Natural killer cell (primary cell): ENCODE measurements around the gene SERPINE1. TPM values are rescaled to one million over a fixed set of nuclear protein-coding genes. Genes with fewer than 3 reads are reported as not detected.

Experiments used
- ATAC-seq, 3 donors: fragments of 150-1000 bp in 2 of 3; fragments of 200-7000 bp in 1 of 3; cut with Tn5 transposase; 1 replicate in 1 of 3; 2 replicates in 2 of 3; pipeline ENCODE4 v1.10.0; 2021; ENCODE audit warnings: mild to moderate bottlenecking in 2 of 3, moderate library complexity in 2 of 3
- DNase-seq, 2 donors: peaks; one replicate each; pipeline versions ENCODE4 v3.0.0 to v3.0.0-alpha.2; 2013 to 2021; ENCODE audit warnings: mixed read lengths in 1 of 2
- H3K27ac ChIP-seq: one replicate; pipeline ENCODE4 v1.5.1; 2013; ENCODE audit warnings: mild to moderate bottlenecking, low read length
- H3K27me3 ChIP-seq: one replicate; pipeline ENCODE4 v1.6.1; 2013; ENCODE audit warnings: low read length; ENCODE audit not compliant: control insufficient read depth, insufficient read depth
- H3K36me3 ChIP-seq: one replicate; pipeline ENCODE4 v1.6.1; 2013; ENCODE audit warnings: low read length; ENCODE audit not compliant: control insufficient read depth, insufficient read depth
- H3K4me1 ChIP-seq: one replicate; pipeline ENCODE4 v1.6.1; 2013; ENCODE audit warnings: low read length; ENCODE audit not compliant: control insufficient read depth, insufficient read depth
- H3K4me3 ChIP-seq: one replicate; pipeline ENCODE4 v1.5.1; 2013; ENCODE audit warnings: low read length
- H3K9me3 ChIP-seq: one replicate; pipeline ENCODE4 v1.6.1; 2013; ENCODE audit warnings: low read length; ENCODE audit not compliant: control insufficient read depth, insufficient read depth
- H3K27ac Mint-ChIP-seq, 2 donors: one replicate each; pipeline ENCODE4 v1.8.0; 2022; ENCODE audit warnings: mild to moderate bottlenecking in 2 of 2, mixed read lengths in 2 of 2, moderate library complexity in 1 of 2
- H3K27me3 Mint-ChIP-seq, 2 donors: one replicate each; pipeline ENCODE4 v1.8.0; 2022; ENCODE audit warnings: low read depth in 2 of 2, mixed read lengths in 2 of 2
- H3K36me3 Mint-ChIP-seq: one replicate; pipeline ENCODE4 v1.8.0; 2022; ENCODE audit warnings: mixed read lengths
- H3K4me1 Mint-ChIP-seq, 2 donors: one replicate each; pipeline ENCODE4 v1.8.0; 2022; ENCODE audit warnings: mixed read lengths in 2 of 2
- H3K4me3 Mint-ChIP-seq: one replicate; pipeline ENCODE4 v1.8.0; 2022; ENCODE audit warnings: mild to moderate bottlenecking, moderate library complexity, mixed read lengths
- H3K9me3 Mint-ChIP-seq, 2 donors: one replicate each; pipeline ENCODE4 v1.8.0; 2022; ENCODE audit warnings: mixed read lengths in 2 of 2
- CTCF ChIP-seq: fragments of 200-600 bp; IDR thresholded peaks from one replicate; pipeline ENCODE4 v1.8.0; 2022; ENCODE audit warnings: antibody characterized with exemption
- WGBS: methylation state at CpG from one replicate; pipeline ENCODE4 v1.1.7; 2013; ENCODE audit warnings: missing lambda C conversion rate; ENCODE audit not compliant: insufficient coverage; 5-methylcytosine and 5-hydroxymethylcytosine counted together
- intact Hi-C: fragments of 100-400 bp; cut with micrococcal nuclease; formaldehyde crosslinking; loops from one replicate; pipeline ENCODE4 v1.14.2; 2022
- total RNA-seq, 4 donors: library from RNA; stranded (reverse); fragments of 120-200 nt in 1 of 4; gene quantifications; one replicate each; pipeline versions ENCODE4 v1.2.3 to v1.2.4, GENCODE V29; 2013 to 2022

Gene SERPINE1
- total RNA-seq, 3 donors from 2014 or later (not counting 1 experiment from before 2014, with no cell fraction given) = 0.48 to 5.5 (median 1.1) TPM

- peak; percentile 92 for TF ChIP-seq CTCF
- 0% methylated on average over 13 of the region's 16 CpGs for WGBS
- Histone ChIP-seq H3K4me3 (no peak overlapping the region), H3K27me3 (no peaks in the 10 kb centered on the region), H3K27ac (peak overlapping the region; percentile 68), H3K36me3 (no peaks in the 10 kb centered on the region), H3K9me3 (no peaks in the 10 kb centered on the region), H3K4me1 (peaks cover 22% of the 10 kb centered on the region)
- peaks cover 0 to 3% of the 10 kb centered on the region in 2 donors for H3K27me3 Mint-ChIP-seq
- intact Hi-C loops = loop anchor here (1.0 kb wide), 1 partner anchor 27 kb away; the partner anchor contains the start of gene VGF
- no peaks in the 10 kb centered on the region for H3K9me3 Mint-ChIP-seq
- DNase-seq (peak; percentile 85 to 87), ATAC-seq (peak; percentile 85 to 99 (median 97))
- H3K36me3 Mint-ChIP-seq = no peaks in the 10 kb centered on the region
- H3K4me1 Mint-ChIP-seq = peaks cover 21 to 33% of the 10 kb centered on the region in 2 donors
- H3K4me3 Mint-ChIP-seq = peak overlapping the region; percentile 67
- H3K27ac Mint-ChIP-seq = peak overlapping the region; percentile 88 to 98
Observed at GRCh38 chr7:101138213-101138870, 11.4 kb downstream of the SERPINE1 start.

- peaks cover 3% of the 10 kb centered on the region for H3K27me3 ChIP-seq
Observed at GRCh38 chr7:101140339-101140699, 13.4 kb downstream of the SERPINE1 start.

GRCh38 chr7:101140746-101141382 lies 14.0 kb downstream of the SERPINE1 start:
- Histone ChIP-seq H3K27ac (no peak overlapping the region), H3K9me3 (no peaks in the 10 kb centered on the region), H3K27me3 (peaks cover 3% of the 10 kb centered on the region), H3K4me3 (no peak overlapping the region), H3K4me1 (peaks cover 27% of the 10 kb centered on the region), H3K36me3 (no peaks in the 10 kb centered on the region)
- intact Hi-C loops = no loop called here
- Mint-ChIP-seq H3K27me3 (peaks cover 15 to 18% of the 10 kb centered on the region in 2 donors), H3K36me3 (no peaks in the 10 kb centered on the region), H3K9me3 (no peaks in the 10 kb centered on the region), H3K27ac (peak overlapping the region; percentile 65 to 98), H3K4me3 (no peak overlapping the region), H3K4me1 (peaks cover 26 to 42% of the 10 kb centered on the region in 2 donors)
- 79% methylated on average over 4 of the region's 4 CpGs for WGBS
- no peak for TF ChIP-seq CTCF
- ATAC-seq (no peak), DNase-seq (no peak)

More at GRCh38 chr7:101140339-101140699, 13.4 kb downstream of the SERPINE1 start:
- intact Hi-C loops = no loop called here
- Histone ChIP-seq H3K27ac (no peak overlapping the region), H3K9me3 (no peaks in the 10 kb centered on the region), H3K36me3 (no peaks in the 10 kb centered on the region), H3K4me1 (peaks cover 26% of the 10 kb centered on the region), H3K4me3 (no peak overlapping the region)
- no peaks in the 10 kb centered on the region for H3K36me3 Mint-ChIP-seq
- H3K4me3 Mint-ChIP-seq = no peak overlapping the region
- no peak for TF ChIP-seq CTCF
- peak overlapping the region; percentile 23 to 98 for H3K27ac Mint-ChIP-seq
- DNase-seq (no peak), ATAC-seq (no peak)
- no peaks in the 10 kb centered on the region for H3K9me3 Mint-ChIP-seq
- H3K4me1 Mint-ChIP-seq = peaks cover 26 to 42% of the 10 kb centered on the region in 2 donors
- peaks cover 15 to 17% of the 10 kb centered on the region in 2 donors for H3K27me3 Mint-ChIP-seq
- WGBS = 79% methylated on average over 2 of the region's 3 CpGs
